Liver (tissue), 3 donors: Measurements from ENCODE around the gene DAAM1.

Source experiments
- CTCF ChIP-seq: fragments of 150-350 bp; IDR thresholded peaks from 2 replicates; pipeline ENCODE4 v1.5.1; 2017; ENCODE audit warnings: improper control_type of control experiment, low read depth, low read length; ENCODE audit not compliant: missing input control
- REST ChIP-seq: IDR thresholded peaks from 2 replicates; pipeline ENCODE4 v1.6.1; 2016; ENCODE audit warnings: antibody characterized with exemption, mild to moderate bottlenecking
- TAF1 ChIP-seq: conservative IDR thresholded peaks from 2 replicates; pipeline ENCODE4 v1.6.1; 2016; ENCODE audit warnings: antibody characterized with exemption, mild to moderate bottlenecking
- donor health status: healthy.
- donor health status: healthy.

- TF ChIP-seq CTCF = no peak
- no peak for TF ChIP-seq TAF1
- TF ChIP-seq REST = no peak
Observed at GRCh38 chr14:59185676-59186075, 2.8 kb upstream of the DAAM1 start.
